T-helper 2 cell (primary cell): ENCODE measurements around the gene HEATR5B.

Experiments used
- DNase-seq, 5 experiments: peaks; one replicate each; pipeline versions ENCODE4 v3.0.0 to v3.0.0-alpha.2; 2012 to 2022
- total RNA-seq, 2 donors: gene quantifications; one replicate each; lab custom pipeline; 2026; lab: John Stamatoyannopoulos, UW

Gene HEATR5B
- 82.9 to 156 reads per million in 2 donors for total RNA-seq

- peak; percentile 80 to 96 (median 88) for DNase-seq
Observed at GRCh38 chr2:37083873-37084794, at the start of gene HEATR5B, which contains the start of gene GPATCH11. Gene HEATR5B (minus strand): TSS chr2:37084372. CDS start chr2:37083414, 958 bp downstream. Gene GPATCH11 (plus strand): TSS chr2:37084518. CDS start chr2:37088382, 3,864 bp downstream.

DNA sequence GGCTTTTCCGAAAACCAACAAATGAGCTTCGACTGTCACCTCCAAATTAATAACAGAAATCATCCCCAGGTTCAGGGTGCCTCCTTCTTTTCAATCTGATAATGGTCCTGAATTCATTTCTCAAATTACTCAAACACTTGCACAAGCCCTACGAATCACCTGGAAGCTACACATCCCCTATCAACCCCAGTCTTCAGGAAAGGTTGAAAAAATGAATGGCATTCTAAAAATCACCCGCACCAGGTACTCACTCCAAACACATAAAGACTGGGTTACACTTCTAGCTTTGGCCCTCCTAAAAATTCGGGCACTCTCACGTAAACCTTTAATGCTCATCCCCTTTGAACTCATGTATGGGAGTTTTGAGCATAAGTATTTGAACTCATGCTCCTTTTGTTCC is 48.7 kb upstream of the HEATR5B start:
- no peak for DNase-seq

DNA sequence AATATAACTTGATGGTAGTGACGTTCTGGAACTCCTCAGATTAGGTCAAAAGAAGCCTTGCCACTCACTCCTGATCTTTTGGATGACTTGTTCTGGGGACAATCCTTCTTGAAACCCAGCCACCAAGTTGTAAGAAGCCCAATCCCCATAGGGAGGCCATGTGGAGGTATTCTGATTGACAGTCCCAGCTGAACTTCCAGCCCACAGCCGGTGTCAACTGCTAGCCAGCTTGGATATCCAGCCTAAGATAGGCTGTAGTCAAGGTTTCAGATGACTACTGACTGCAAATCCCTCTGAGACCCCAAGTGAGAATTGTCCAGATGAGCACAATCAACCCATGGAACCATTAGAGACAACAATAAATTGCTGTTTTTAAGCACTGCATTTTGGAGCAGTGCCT is 41.2 kb upstream of the HEATR5B start:
- no peak for DNase-seq

- DNase-seq, result no peak
Observed at GRCh38 chr2:37119157-37119556, 35.0 kb upstream of the HEATR5B start.

- no peak for DNase-seq
Observed at GRCh38 chr2:37117566-37117965, 33.4 kb upstream of the HEATR5B start.

DNA sequence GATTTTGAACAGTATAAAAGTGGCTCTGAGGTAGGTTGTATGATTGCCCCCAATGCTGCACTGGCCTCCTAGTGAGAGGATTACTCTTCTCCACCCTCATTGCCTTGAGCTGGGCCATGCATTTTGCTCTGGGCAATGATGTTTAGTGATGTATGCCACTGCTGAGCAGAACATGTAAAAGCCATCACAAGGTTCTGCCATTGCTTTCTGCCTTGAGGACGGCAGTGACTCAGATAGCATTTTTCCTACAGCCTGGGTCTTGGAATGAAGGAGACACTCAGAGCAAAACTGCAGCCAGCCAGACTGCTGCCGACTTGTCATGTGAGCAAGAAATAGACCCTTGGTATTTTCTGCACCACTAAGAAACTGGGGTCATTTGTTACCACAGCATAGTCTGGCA is 27.8 kb upstream of the HEATR5B start:
- DNase-seq, result no peak

DNA sequence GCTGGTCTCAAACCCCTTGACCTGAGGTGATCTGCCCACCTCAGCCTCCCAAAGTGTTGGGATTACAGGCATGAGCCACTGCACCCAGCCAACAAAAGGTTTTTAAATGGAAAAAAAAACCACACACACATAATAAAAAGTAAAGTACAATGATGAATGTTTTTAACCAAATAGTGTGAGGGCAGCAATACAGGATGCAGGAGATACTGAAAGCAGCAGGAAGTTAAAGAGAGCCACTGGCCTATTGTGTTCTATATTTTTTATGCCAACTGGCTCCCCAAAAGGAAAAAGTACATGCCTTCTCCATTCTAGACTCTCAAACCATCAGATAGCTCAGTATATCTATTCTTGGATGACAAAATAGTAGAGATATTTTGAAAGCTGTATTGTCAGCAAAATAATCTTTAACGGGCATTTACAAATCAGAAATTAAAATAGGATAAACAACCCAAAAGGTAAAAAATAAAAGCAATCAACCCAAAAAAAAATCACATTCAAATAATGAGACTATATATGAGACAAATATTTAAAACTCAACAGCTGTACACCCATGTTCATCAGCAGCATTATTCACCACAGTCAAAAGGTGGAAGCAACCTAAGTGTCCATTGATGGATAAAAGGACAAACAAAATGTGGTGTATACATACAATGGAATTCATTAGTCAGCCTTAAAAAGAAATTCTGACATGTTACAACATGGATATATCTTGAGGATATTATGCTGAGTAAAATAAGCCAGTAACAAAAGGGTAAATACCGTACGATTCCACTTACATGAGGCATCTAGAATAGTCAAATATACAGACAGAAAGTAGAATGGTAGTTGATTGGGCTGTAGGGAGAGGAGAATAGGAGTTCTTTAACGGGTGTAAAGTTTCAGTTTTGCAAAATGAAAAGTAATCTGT is 26.4 kb upstream of the HEATR5B start:
- no peak for DNase-seq

DNA sequence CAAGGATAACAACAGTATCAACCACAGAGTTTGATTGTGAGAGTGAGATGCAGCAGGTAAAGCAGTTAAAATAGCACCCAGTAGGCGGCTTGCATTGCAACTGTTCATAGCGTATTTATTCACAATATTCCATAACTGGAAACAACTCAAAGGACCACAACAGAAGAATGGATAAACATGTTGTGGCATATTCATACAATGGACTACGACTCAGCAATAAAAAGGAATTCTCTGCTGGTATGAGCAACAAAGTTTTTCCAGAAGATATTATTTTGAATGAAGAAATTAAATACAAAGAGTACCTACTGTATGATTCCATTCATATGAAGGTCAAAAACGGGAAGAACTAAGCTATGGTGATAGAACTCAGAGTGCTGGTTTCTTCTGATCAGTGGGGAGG is 25.4 kb upstream of the HEATR5B start:
- no peak for DNase-seq

GRCh38 chr2:37105150-37105549 is 21.0 kb upstream of the HEATR5B start:
- DNase-seq, result no peak

- DNase-seq, result no peak
Observed at GRCh38 chr2:37104178-37104577, 20.0 kb upstream of the HEATR5B start.

DNA sequence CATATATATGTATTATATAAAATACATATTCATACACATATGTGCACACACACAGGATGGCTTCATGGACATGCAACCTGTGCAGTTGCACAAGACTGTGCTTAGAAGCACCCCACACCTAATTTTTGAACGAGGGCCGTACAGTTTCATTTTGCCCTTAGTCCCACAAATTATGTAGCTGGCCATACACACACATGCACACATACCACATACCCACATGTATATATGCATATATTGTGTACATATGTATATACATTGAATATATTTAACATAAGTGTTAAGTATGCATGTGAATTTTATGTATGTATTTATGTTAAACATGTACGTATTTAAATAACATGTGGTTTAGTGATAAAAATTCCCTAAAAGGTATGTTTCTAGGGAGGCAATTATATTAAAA is 18.4 kb upstream of the HEATR5B start:
- DNase-seq, result no peak

- DNase-seq, result no peak
Observed at GRCh38 chr2:37100054-37100453, 15.9 kb upstream of the HEATR5B start.

GRCh38 chr2:37098416-37099118 is 14.4 kb upstream of the HEATR5B start:
- no peak for DNase-seq

- DNase-seq, result no peak
Observed at GRCh38 chr2:37096568-37096967, 12.4 kb upstream of the HEATR5B start.

GRCh38 chr2:37091873-37092272 is 7.7 kb upstream of the HEATR5B start:
- no peak for DNase-seq

GRCh38 chr2:37090019-37090477 is 5.9 kb upstream of the HEATR5B start:
- DNase-seq, result no peak

GRCh38 chr2:37085731-37086147 is 1.6 kb upstream of the HEATR5B start:
- no peak for DNase-seq

DNA sequence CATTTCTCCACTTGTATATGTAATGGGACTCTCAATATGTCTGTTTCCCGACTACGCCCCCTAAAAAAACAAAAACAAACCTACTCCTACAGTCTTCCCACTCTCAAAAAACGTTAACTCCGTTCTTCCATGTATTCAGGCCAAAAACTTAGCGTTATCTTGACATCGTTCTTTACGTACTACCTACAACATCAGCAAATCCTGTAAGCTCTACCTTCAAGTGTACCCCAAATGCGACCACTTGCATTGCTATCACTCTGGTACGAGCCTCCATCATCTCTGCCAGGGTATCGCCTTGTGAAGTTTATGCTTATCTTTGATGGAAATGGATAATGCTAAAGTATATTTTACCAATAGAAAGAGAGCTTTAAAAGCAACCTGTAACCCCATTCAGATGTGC is 625 bp upstream of the HEATR5B start:
- DNase-seq, result no peak

DNA sequence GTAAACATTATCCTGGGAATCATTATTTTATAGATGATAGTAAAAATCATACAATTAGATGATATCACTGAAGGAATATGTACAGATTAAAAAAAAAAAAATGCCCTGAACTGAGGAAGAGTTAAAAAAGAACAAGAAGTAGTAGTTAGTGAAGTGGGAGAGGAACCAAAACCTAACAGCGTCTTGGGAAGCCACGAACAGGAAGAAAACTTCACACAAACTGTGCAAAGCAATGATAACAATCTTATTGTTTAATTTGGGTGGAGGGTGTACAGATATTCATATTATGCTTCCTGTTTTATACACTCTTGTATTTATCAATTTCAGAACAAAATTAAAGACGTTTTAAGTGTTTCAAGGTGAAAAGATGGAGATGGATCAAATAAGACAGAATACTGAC is 3.5 kb downstream of the HEATR5B start:
- DNase-seq, result peak in 1 of 5 experiments; percentile 19

GRCh38 chr2:37080266-37080665 is 3.9 kb downstream of the HEATR5B start:
- no peak for DNase-seq

GRCh38 chr2:37070931-37071330 is 13.2 kb downstream of the HEATR5B start:
- no peak for DNase-seq

GRCh38 chr2:37068686-37069085 is 15.5 kb downstream of the HEATR5B start:
- no peak for DNase-seq

DNA sequence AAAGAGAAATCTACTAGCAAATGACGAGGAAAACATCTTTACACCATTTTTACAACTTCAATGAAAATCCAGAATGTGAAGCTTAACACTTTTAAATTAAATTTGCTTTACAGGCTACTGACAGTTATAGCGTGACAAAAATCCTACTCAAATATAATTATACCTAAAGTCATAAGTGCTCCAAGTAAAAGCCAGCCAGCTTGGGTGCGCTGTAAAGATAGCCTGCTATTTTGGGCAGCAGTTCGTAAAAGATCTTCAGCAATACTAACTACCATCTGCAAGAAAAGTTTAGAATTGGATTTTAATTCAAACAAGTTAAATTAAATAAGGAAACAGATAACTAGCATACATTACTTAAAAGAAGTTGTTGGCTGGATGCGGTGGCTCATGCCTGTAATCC is 22.4 kb downstream of the HEATR5B start:
- no peak for DNase-seq
